Measurements from ENCODE around the gene ACKR3.

DNA sequence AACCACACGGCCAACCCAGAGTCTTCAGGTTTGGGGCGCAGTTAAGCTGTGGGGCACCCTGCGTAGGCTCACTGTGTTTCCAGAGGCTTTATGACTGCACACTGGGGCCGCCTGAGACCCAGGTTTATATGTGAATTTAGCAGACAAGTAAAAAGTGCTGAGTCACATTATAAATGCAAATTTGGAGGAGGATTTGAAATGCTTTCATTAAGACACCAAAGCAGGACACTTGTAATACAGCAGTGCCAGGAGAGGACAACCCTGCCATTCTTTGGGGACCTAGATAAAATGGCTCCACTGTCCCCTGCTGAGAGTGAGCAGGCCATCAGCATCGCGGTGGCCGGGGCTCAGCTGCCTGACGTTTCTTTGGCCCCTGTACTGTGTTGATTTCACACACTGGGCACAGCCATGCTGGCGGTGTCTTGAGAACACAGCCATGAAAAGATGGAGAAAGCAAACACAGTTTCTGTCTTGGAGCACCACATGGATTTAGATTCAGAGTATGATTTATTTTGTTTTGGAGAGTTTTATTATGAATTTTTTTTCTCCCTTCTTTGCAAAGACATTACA lies 10.2 kb downstream of the ACKR3 start:
- no peak for TF ChIP-seq TAF1 (IDR thresholded peaks at IDR 0.05; ENCODE audit: borderline replicate concordance, low read depth, low read length)
- no peak for TF ChIP-seq POLR2A (IDR thresholded peaks at IDR 0.05; ENCODE audit: low read depth, low read length)
- TF ChIP-seq POLR2AphosphoS5 (IDR thresholded peaks at IDR 0.05; ENCODE audit: low read depth, low read length) = no peak
